Smooth muscle cell (in vitro differentiated cells): ENCODE results near the gene G2E3. TPM values are rescaled to one million over a fixed set of nuclear protein-coding genes. Genes with fewer than 3 reads are reported as not detected.

Experiments
- DNase-seq: peaks from one replicate; lab custom pipeline; 2025; ENCODE audit not compliant: unreplicated experiment; lab: John Stamatoyannopoulos, UW
- H2AFZ ChIP-seq: fragments of 200-600 bp; sonication (generic); 2 replicates; pipeline ENCODE4 v1.6.0; 2016; ENCODE audit warnings: antibody characterized with exemption, low read depth, mild to moderate bottlenecking
- H3F3A ChIP-seq: fragments of 200-600 bp; sonication (generic); 2 replicates; pipeline ENCODE4 v1.6.0; 2017; ENCODE audit warnings: antibody characterized with exemption, low read depth
- H3K27ac ChIP-seq: fragments of 200-600 bp; sonication (generic); 2 replicates; pipeline ENCODE4 v1.5.1; 2016; ENCODE audit warnings: low read depth, mild to moderate bottlenecking
- H3K27me3 ChIP-seq: fragments of 200-600 bp; sonication (generic); 2 replicates; pipeline ENCODE4 v1.6.1; 2016; ENCODE audit warnings: low read depth, mild to moderate bottlenecking
- H3K36me3 ChIP-seq: fragments of 200-600 bp; sonication (generic); 2 replicates; pipeline ENCODE4 v1.5.1; 2016; ENCODE audit warnings: low read depth
- H3K4me1 ChIP-seq: fragments of 200-600 bp; sonication (generic); 2 replicates; pipeline ENCODE4 v1.5.1; 2016; ENCODE audit warnings: low read depth
- H3K4me2 ChIP-seq: fragments of 200-600 bp; sonication (generic); 2 replicates; pipeline ENCODE4 v1.6.0; 2016; ENCODE audit warnings: mild to moderate bottlenecking
- H3K4me3 ChIP-seq: fragments of 200-600 bp; sonication (generic); 2 replicates; pipeline ENCODE4 v1.5.1; 2016; ENCODE audit warnings: mild to moderate bottlenecking
- H3K79me2 ChIP-seq: fragments of 200-600 bp; sonication (generic); 2 replicates; pipeline ENCODE4 v1.6.0; 2016; ENCODE audit warnings: low read depth, mild to moderate bottlenecking
- H3K9ac ChIP-seq: fragments of 200-600 bp; sonication (generic); 2 replicates; pipeline ENCODE4 v1.6.0; 2016; ENCODE audit warnings: low read depth
- H3K9me3 ChIP-seq: fragments of 200-600 bp; sonication (generic); replicated peaks from 2 replicates; pipeline ENCODE4 v1.5.1; 2016; ENCODE audit warnings: low read depth
- H4K20me1 ChIP-seq: fragments of 200-600 bp; sonication (generic); 2 replicates; pipeline ENCODE4 v1.6.0; 2016; ENCODE audit warnings: low read depth
- WGBS: methylation state at CpG from one replicate; pipeline ENCODE4 v1.1.7; 2016; ENCODE audit warnings: low lambda C conversion rate; 5-methylcytosine and 5-hydroxymethylcytosine counted together
- polyA plus RNA-seq: library from polyadenylated mRNA; unstranded; fragments of >200 nt; fragmentation: Nextera tagmentation; extraction: Ambion mirVana; gene quantifications from 2 replicates; pipeline ENCODE4 v1.2.1, GENCODE V29; 2016
- small RNA-seq: library from RNA; depleted of rRNA; stranded (forward); fragments of <200 nt; gene quantifications from one replicate; pipeline ENCODE3, GENCODE V24; 2014
- total RNA-seq: library from RNA; depleted of rRNA; stranded (reverse); fragments of >200 nt; gene quantifications from 2 replicates; pipeline ENCODE4 v1.2.3, GENCODE V29; 2014
- TF ChIP-seq, protein P1 (sequence below): fragments of 200-600 bp; sonication (generic); IDR thresholded peaks from 2 replicates; pipeline ENCODE4 v1.5.1; 2017; ENCODE audit warnings: borderline replicate concordance, mild to moderate bottlenecking, antibody characterized with exemption; ENCODE audit not compliant: insufficient read depth, poor library complexity, severe bottlenecking

G2E3 gene
- total and polyA plus RNA-seq, 2 experiments from 2014 or later: 15.2 to 25.1 TPM

DNA sequence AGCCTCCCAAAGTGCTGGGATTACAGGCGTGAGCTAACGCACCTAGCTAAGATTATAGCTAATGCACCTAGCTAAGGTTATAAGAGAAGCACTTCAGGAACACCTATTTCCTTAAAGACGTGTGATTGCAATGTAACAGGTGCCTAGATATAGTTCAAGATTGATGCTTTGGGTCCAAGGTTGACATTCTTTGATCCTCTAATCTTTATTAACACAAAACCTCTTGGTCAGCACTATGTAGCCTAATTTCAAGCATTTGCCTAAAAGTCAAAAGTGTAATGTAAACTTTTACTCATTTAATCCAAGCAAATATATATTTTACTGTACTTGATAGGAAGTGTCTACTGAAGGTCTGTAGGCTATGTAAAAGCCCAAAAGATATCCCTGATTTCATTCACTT lies 99.7 kb downstream of the G2E3 start:
- H3K4me2 ChIP-seq: no peak overlapping the region
- H3F3A ChIP-seq: no peaks in the 10 kb centered on the region
- no peaks in the 10 kb centered on the region for H3K27me3 ChIP-seq
- H3K27ac ChIP-seq: no peak overlapping the region
- no peak overlapping the region for H3K9ac ChIP-seq
- H3K9me3 ChIP-seq: no peaks in the 10 kb centered on the region
- peaks cover 16% of the 10 kb centered on the region for H3K36me3 ChIP-seq
- peaks cover 51% of the 10 kb centered on the region for H4K20me1 ChIP-seq
- peaks cover 5% of the 10 kb centered on the region for H3K79me2 ChIP-seq
- H2AFZ ChIP-seq: no peak overlapping the region
- no peak overlapping the region for H3K4me3 ChIP-seq
- TF ChIP-seq, protein P1, sequence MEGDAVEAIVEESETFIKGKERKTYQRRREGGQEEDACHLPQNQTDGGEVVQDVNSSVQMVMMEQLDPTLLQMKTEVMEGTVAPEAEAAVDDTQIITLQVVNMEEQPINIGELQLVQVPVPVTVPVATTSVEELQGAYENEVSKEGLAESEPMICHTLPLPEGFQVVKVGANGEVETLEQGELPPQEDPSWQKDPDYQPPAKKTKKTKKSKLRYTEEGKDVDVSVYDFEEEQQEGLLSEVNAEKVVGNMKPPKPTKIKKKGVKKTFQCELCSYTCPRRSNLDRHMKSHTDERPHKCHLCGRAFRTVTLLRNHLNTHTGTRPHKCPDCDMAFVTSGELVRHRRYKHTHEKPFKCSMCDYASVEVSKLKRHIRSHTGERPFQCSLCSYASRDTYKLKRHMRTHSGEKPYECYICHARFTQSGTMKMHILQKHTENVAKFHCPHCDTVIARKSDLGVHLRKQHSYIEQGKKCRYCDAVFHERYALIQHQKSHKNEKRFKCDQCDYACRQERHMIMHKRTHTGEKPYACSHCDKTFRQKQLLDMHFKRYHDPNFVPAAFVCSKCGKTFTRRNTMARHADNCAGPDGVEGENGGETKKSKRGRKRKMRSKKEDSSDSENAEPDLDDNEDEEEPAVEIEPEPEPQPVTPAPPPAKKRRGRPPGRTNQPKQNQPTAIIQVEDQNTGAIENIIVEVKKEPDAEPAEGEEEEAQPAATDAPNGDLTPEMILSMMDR: no peak
- WGBS: 96% methylated on average over 3 of the region's 3 CpGs
- H3K4me1 ChIP-seq: no peaks in the 10 kb centered on the region
- no peak for DNase-seq

DNA sequence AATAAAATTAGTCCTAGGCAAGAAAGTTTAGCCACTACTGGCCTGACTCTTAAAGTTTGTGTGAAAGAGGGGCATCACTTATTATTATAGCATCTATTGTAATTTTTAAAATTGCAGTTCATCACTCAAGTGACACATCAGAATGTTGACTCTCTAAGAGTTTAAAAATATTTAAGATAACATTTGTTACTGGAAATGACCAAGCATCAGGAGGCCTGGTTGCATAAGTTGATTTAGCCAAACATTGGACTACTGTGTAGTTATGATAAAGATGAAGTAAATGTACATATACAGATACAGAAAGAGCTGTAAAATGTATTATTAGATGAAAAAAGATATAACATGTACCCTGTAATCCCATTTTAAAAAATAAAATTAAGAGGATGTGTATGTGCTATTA lies 110.6 kb downstream of the G2E3 start:
- Histone ChIP-seq H3K27me3 (no peaks in the 10 kb centered on the region), H3K9ac (no peak overlapping the region), H3K4me2 (no peak overlapping the region), H3F3A (no peaks in the 10 kb centered on the region), H4K20me1 (peaks cover 10% of the 10 kb centered on the region), H2AFZ (no peak overlapping the region), H3K36me3 (peaks cover 6% of the 10 kb centered on the region), H3K79me2 (no peaks in the 10 kb centered on the region), H3K27ac (no peak overlapping the region), H3K9me3 (no peaks in the 10 kb centered on the region), H3K4me3 (no peak overlapping the region), H3K4me1 (no peaks in the 10 kb centered on the region)
- TF ChIP-seq, protein P1: no peak
- no peak for DNase-seq

Small RNAs within 50 kb of the gene (small RNA-seq; reads per million reads assigned to genes)
- gene RF02271: not detected

Other genes starting within 250 kb of the G2E3 start
- gene SCFD1, start 63.2 kb downstream of the G2E3 start, total RNA-seq: 102 and 138 TPM in 2 replicates
- 88.3 and 97.2 TPM in 2 replicates for gene SCFD1, start 63.2 kb downstream of the G2E3 start, polyA plus RNA-seq